IPS-20b (cell line): ENCODE results near the gene SYNCRIP.

Experiments
- H3K27ac ChIP-seq: one replicate; pipeline ENCODE4 v1.5.1; 2013; ENCODE audit warnings: low read length
- H3K27me3 ChIP-seq: 2 replicates; pipeline ENCODE4 v1.6.1; 2013; ENCODE audit warnings: mild to moderate bottlenecking, low read length, inconsistent platforms; ENCODE audit not compliant: insufficient read depth
- H3K36me3 ChIP-seq: 2 replicates; pipeline ENCODE4 v1.6.1; 2013; ENCODE audit warnings: low read depth, mild to moderate bottlenecking, inconsistent platforms, low read length, moderate library complexity; ENCODE audit not compliant: insufficient read depth
- H3K4me1 ChIP-seq: 2 replicates; pipeline ENCODE4 v1.6.1; 2013; ENCODE audit warnings: mild to moderate bottlenecking, control low read depth, inconsistent platforms, low read length, moderate library complexity; ENCODE audit not compliant: insufficient read depth
- H3K4me3 ChIP-seq: 2 replicates; pipeline ENCODE4 v1.5.1; 2013; ENCODE audit warnings: mild to moderate bottlenecking, low read length, inconsistent platforms
- H3K9ac ChIP-seq: 2 replicates; pipeline ENCODE4 v1.6.1; 2013; ENCODE audit warnings: low read depth, mild to moderate bottlenecking, inconsistent platforms, low read length, moderate library complexity
- H3K9me3 ChIP-seq: 2 replicates; pipeline ENCODE4 v1.6.1; 2013; ENCODE audit warnings: mild to moderate bottlenecking, low read depth, low read length, inconsistent platforms; ENCODE audit not compliant: insufficient read depth

Gene SYNCRIP

DNA sequence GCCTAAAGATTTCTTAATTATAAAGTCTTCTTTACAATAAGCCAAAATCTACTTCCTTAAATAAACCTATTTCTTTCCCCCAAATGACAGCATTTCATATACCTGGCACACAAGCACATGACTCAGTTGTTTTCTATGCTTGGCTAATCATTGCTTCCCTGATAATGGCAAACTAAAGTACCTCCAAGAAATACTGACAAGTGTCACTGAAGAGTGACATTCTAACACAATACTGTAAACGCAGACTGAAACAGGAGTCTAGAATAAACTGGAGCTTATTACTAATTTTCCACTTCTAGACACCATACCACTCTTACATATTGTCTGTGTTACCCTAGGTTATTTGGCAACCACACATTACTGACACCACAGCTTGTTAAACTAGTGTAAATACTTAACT, 14.3 kb downstream of the SYNCRIP start:
- Histone ChIP-seq H3K4me3 (no peak overlapping the region), H3K36me3 (peaks cover 94% of the 10 kb centered on the region), H3K9ac (no peak overlapping the region), H3K4me1 (no peaks in the 10 kb centered on the region), H3K27me3 (no peaks in the 10 kb centered on the region), H3K27ac (no peak overlapping the region), H3K9me3 (no peaks in the 10 kb centered on the region)

DNA sequence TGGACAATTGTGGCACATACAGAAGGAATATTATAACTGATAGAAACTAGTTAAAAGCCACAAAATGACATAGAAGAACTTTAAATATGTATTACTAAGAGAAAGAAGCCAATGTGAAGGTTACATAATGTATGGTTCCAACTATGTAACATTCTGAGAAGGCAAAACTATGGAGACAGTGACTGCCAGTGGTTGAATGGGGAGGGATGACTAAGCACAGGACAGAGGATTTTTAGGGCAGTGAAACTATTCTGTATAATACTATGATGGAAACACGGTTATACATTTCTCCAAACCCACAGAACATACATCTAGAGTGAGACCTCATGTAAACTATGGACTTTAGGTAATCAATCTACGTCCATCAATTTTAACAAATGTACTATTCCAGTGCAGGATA, 22.4 kb downstream of the SYNCRIP start:
- no peak overlapping the region for H3K27ac ChIP-seq
- no peaks in the 10 kb centered on the region for H3K4me1 ChIP-seq
- H3K36me3 ChIP-seq: peaks cover 100% of the 10 kb centered on the region
- H3K9ac ChIP-seq: no peak overlapping the region
- no peak overlapping the region for H3K4me3 ChIP-seq
- no peaks in the 10 kb centered on the region for H3K9me3 ChIP-seq
- H3K27me3 ChIP-seq: no peaks in the 10 kb centered on the region

DNA sequence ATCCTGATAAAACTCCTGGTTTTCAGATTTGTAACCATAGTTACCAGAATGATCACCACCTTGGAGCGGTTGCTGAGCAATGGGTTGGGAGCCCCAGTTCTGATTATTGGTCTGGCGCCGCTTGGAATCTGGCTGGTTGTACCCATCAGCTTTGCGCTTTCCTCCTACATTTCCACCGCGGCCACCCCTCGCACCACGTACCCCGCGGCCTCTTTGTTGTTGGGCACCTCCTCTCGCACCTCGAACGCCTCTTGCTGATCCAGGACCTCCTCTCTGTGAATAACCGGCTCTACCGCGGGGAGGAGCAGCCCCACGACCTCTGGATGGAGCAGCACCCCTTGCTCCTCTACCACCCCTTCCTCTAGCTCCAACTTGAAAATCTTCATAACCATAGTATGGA, 27.9 kb downstream of the SYNCRIP start:
- no peak overlapping the region for H3K9ac ChIP-seq
- H3K4me1 ChIP-seq: no peaks in the 10 kb centered on the region
- no peak overlapping the region for H3K27ac ChIP-seq
- H3K4me3 ChIP-seq: no peak overlapping the region
- H3K36me3 ChIP-seq: peaks cover 100% of the 10 kb centered on the region
- H3K9me3 ChIP-seq: no peaks in the 10 kb centered on the region
- H3K27me3 ChIP-seq: no peaks in the 10 kb centered on the region

DNA sequence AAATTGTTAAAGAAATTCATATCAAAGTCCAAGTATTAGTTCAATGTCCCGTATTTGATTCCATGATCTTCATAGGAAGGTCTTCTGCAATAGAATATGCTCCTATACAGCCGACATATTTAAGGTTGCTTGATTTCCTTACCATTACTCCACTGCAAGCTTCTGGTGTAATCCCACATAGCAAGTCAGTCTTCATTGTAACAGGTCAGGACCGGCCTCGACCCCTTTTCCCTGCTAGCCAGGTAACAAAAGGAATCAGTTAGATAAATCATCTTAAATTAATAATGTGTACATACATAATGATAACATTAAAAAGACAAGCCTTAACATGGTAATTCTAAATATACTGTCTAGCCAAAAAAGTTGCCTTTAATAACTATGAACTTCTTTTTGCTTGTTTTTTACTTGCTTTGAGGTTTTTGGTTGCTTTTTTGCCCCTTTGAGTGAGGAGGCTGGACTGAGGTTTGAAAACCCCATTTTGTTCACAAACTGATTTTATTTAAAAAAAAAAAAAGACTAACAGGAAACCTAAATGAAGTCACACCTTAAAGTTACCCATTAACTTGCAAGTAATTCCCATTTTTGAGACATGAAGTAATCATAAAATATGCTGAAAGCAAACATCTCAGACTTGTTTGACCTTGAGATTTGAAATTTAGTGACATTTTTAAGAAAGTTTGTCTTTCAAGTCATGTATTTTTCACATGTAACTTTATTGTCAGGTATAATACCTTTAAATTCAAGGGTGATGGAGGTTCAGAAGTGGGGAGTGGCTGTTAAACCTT, 29.8 kb downstream of the SYNCRIP start:
- no peak overlapping the region for H3K27ac ChIP-seq
- H3K9ac ChIP-seq: no peak overlapping the region
- H3K36me3 ChIP-seq: peaks cover 98% of the 10 kb centered on the region
- no peaks in the 10 kb centered on the region for H3K4me1 ChIP-seq
- no peak overlapping the region for H3K4me3 ChIP-seq
- H3K9me3 ChIP-seq: no peaks in the 10 kb centered on the region
- no peaks in the 10 kb centered on the region for H3K27me3 ChIP-seq

- H3K27me3 ChIP-seq: no peaks in the 10 kb centered on the region
- no peaks in the 10 kb centered on the region for H3K9me3 ChIP-seq
- H3K27ac ChIP-seq: no peak overlapping the region
- H3K9ac ChIP-seq: no peak overlapping the region
- H3K4me3 ChIP-seq: no peak overlapping the region
- H3K4me1 ChIP-seq: no peaks in the 10 kb centered on the region
- H3K36me3 ChIP-seq: peaks cover 82% of the 10 kb centered on the region
Measured at GRCh38 chr6:85610182-85610895, 32.3 kb downstream of the SYNCRIP start.

DNA sequence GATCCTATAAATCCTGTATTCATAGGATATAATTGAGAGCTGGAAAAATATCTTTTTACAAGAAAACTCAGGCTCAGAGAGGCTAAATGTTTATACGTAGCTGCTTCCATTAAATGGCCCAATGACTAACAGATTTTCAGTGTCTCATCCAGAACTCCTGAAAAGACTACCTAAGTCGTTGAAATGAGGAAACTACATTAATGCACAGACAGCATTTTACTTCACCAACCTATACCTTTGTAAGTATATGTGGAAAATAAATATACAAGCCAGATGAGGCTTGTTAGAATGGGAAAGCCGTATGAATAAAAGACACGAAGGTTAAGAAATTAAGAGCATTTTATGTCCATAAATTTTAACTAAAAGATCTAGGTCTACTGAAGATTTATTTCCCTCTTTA, 40.6 kb downstream of the SYNCRIP start:
- no peak overlapping the region for H3K9ac ChIP-seq
- no peaks in the 10 kb centered on the region for H3K4me1 ChIP-seq
- no peak overlapping the region for H3K27ac ChIP-seq
- H3K27me3 ChIP-seq: no peaks in the 10 kb centered on the region
- no peaks in the 10 kb centered on the region for H3K9me3 ChIP-seq
- no peak overlapping the region for H3K4me3 ChIP-seq
- peaks cover 2% of the 10 kb centered on the region; the same call in 1 of the 2 replicates for H3K36me3 ChIP-seq

GRCh38 chr6:85600713-85601313, 41.9 kb downstream of the SYNCRIP start:
- no peaks in the 10 kb centered on the region for H3K9me3 ChIP-seq
- no peak overlapping the region for H3K27ac ChIP-seq
- peaks cover 7% of the 10 kb centered on the region for H3K27me3 ChIP-seq
- no peak overlapping the region for H3K9ac ChIP-seq
- no peaks in the 10 kb centered on the region for H3K36me3 ChIP-seq
- H3K4me3 ChIP-seq: no peak overlapping the region
- H3K4me1 ChIP-seq: no peaks in the 10 kb centered on the region

GRCh38 chr6:85594197-85594930, 48.3 kb downstream of the SYNCRIP start:
- Histone ChIP-seq H3K27me3 (peaks cover 32% of the 10 kb centered on the region), H3K4me1 (no peaks in the 10 kb centered on the region), H3K9me3 (no peaks in the 10 kb centered on the region), H3K9ac (peak overlapping the region; percentile 74), H3K27ac (peak overlapping the region; percentile 25), H3K36me3 (no peaks in the 10 kb centered on the region), H3K4me3 (peak overlapping the region; percentile 96)

DNA sequence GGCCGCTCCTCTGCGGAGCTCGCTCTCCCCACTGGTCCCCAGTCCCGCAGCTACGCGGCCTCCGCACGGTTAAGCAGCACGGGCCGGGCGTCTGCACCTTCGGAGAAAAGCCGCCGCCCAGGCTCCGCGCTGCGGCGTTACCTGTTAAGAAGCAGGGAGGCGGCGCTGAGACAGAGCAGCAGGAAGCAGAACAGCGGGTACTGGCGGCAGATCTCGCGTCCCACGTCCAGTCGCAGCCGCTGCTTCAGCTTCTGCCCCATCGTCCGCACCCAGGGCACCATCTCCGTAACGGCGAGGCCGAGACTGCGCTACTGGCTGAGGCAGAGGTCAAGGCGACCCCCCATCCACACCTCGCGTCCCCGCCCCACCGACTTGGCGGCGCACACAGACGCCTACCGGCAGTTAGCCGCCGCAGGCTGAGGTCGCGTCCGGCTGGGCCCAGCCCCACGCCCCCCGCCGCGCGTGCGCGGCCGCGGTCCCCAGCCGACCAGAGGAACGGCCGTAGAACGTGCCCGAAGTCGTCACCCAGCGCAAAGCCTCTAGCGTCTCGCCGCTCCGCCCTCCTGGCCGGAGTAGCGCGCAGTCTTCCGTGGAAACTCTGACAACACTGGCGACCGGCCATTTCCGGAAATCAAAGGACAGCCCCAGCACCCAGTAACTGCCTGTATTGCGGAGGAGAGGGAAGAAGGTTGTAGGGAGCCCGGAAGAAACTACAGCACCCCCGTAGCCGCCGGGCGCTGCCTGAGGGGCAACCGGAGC, 49.1 kb downstream of the SYNCRIP start, which contains the start of gene SNX14:
Gene SNX14, minus strand, starts transcription at position 421 of the 759 bp plus-strand sequence. Its CDS starts 140 bp downstream, at position 281.
- H3K9ac ChIP-seq: peak within 1 kb of the TSS; percentile 74
- peak within 1 kb of the TSS; percentile 96 for H3K4me3 ChIP-seq
- no peaks in the 10 kb centered on the region for H3K9me3 ChIP-seq
- H3K27me3 ChIP-seq: peaks cover 32% of the 10 kb centered on the region
- H3K27ac ChIP-seq: peak within 1 kb of the TSS; percentile 25
- no peaks in the 10 kb centered on the region for H3K4me1 ChIP-seq
- H3K36me3 ChIP-seq: no peaks in the 10 kb centered on the region

DNA sequence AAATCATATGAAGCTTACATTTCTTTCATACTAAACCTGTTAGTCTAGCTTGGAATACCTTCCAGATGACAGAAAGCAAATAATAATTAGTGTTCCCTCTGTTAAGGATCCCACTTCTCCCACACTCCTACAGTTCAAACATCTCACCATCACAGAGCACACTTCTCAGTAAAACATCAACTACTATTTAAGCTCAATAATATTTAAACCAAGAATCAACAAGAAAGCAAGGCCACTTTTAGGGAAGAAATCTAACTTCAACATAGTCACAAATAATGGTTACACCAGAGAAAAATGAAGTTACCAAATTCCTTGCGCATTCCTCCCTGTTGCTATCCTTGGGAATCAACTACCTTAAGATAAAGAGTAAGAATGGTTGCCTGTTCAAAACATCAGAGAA, 50.7 kb downstream of the SYNCRIP start:
- Histone ChIP-seq H3K9ac (no peak overlapping the region), H3K27ac (no peak overlapping the region), H3K9me3 (no peaks in the 10 kb centered on the region), H3K27me3 (peaks cover 32% of the 10 kb centered on the region), H3K36me3 (no peaks in the 10 kb centered on the region), H3K4me3 (no peak overlapping the region), H3K4me1 (no peaks in the 10 kb centered on the region)

GRCh38 chr6:85591207-85591606, 51.5 kb downstream of the SYNCRIP start:
- Histone ChIP-seq H3K27ac (no peak overlapping the region), H3K27me3 (peaks cover 29% of the 10 kb centered on the region), H3K9ac (no peak overlapping the region)

More at GRCh38 chr6:85591207-85591606, 51.5 kb downstream of the SYNCRIP start:
- no peaks in the 10 kb centered on the region for H3K4me1 ChIP-seq
- no peaks in the 10 kb centered on the region for H3K36me3 ChIP-seq
- H3K4me3 ChIP-seq: no peak overlapping the region
- no peaks in the 10 kb centered on the region for H3K9me3 ChIP-seq
